Measurements from ENCODE around the gene SPTSSB. TPM values are rescaled to one million over a fixed set of nuclear protein-coding genes. Genes with fewer than 3 reads are reported as not detected.

Gene SPTSSB
- polyA plus RNA-seq, 3 donors = 2.0 to 5.2 (median 2.4) TPM

DNA sequence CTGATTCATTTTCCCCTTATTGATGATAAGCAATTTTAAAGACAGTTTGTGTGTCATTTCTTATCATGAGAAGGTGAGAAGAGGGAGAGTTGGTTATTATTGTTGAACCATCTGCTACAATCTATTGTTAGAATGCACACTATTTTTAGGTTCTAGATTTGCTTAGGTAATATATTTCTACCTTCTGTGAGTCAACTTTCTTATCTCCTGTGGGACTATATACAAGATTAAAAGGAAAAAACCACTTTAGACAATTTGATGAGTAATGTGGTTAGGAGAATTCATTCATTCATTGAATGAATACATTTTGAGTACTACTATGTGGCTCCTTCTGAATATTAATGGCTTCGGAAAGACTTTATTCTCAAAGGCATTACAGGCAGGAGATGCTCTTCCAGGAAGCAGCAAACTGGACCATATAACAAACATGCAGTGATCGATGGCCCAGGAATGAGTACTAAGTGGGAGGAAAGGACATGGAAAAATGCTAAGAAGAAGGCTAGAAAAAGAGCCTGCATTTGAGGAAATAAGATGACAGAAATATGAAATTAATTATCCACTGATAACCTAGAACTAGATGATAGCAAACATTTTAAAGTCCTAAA, 22.4 kb downstream of the SPTSSB start:
- no peak for DNase-seq (ENCODE audit: extremely low read depth in 1 of 11, low read depth in 9 of 11, low spot score in 4 of 11)

DNA sequence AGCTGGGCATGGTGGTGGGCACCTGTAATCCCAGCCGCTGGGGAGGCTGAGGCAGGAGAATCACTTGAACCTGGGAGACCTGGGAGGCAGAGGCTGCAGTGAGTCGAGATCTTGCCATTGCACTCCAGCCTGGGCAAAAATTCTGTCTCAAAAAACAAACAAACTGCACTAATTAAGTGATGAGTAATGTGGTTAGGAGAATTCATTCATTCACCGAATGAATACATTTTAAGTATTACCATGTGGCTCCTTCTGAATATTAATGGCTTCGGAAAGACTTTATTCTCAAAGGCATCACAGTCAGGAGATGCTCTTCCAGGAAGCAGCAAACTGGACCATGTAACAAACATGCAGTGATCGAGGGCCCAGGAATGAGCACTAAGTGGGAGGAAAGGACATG, 23.6 kb downstream of the SPTSSB start:
- no peak for DNase-seq (ENCODE audit: extremely low read depth in 1 of 11, low read depth in 9 of 11, low spot score in 4 of 11)

DNA sequence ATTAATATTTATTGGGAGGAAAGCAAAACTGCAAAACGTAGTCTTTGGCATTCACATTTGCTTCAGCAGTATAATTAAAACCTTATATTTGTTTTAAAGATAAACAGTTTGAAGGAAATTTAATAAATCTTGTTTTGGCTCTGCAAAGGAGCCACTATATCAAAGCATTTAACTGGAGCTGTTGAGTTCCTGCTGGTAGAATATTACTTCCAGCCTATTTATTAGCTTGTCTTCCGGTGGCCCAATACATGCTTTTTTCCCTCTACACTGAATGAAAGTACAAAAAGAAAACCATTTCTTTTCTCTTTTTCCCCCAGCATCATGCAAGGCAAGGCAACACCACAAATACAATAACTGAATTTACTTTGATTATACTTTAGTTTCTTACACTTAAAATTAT, 26.3 kb downstream of the SPTSSB start:
- no peak for DNase-seq (ENCODE audit: extremely low read depth in 1 of 11, low read depth in 9 of 11, low spot score in 4 of 11)

DNA sequence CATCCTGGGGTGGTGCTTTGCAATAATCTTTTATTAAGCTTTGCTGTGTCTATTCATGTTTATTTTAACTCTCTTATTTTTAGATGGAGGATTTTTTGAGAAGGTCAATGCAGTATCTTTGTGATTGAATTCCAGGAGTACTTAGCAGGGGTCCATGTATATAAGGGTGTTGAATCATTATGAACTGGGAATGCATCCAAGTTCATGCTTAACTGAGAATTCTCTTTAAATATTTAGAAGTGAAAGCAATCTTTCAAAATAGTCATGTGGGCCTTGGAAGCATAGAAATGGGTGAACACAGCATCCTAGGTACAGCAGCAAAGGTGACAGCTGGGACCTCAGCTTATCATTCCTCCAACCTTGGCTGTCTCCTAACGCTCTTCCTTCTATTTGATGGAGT, 27.3 kb downstream of the SPTSSB start:
- DNase-seq (ENCODE audit: extremely low read depth in 1 of 11, low read depth in 9 of 11, low spot score in 4 of 11) = no peak

DNA sequence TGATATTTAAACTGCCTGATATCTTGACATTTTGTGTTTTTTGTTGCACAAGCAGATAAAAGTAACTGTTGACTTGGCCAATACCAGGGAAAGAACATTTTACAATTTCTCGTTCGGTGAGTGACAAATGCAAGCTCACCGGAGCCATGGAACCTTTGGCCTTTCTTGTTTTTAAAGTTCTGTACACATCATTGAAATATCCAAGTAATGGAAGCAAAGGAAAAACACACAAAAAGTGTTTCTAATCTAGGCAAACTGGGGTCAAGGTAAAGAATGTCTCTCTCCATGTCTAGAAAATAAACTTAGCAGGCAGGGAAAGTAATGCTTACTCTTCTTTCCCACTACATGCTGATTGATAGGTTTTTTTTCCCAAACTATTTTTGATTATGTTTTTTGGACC, 27.8 kb downstream of the SPTSSB start:
- DNase-seq (ENCODE audit: extremely low read depth in 1 of 11, low read depth in 9 of 11, low spot score in 4 of 11) = no peak

DNA sequence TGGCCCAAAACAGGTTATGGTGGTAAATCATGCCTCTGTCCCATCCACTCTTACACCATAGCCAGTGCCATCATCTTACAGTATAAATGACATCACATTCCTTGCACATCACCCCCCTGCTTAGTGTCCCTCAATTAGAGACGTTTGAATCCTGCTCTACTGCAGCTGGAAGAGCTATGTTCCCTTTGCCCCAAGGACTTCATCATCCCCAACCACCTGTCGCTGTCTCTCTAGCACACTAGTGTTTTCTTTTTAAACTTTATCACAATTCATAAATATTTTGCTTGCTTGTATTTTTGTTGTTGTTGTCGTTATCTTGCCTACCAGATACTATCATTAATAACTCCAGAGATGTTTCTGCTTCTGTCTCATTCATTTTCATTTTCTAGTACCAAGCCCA, 28.7 kb downstream of the SPTSSB start:
- DNase-seq (ENCODE audit: extremely low read depth in 1 of 11, low read depth in 9 of 11, low spot score in 4 of 11) = no peak

DNA sequence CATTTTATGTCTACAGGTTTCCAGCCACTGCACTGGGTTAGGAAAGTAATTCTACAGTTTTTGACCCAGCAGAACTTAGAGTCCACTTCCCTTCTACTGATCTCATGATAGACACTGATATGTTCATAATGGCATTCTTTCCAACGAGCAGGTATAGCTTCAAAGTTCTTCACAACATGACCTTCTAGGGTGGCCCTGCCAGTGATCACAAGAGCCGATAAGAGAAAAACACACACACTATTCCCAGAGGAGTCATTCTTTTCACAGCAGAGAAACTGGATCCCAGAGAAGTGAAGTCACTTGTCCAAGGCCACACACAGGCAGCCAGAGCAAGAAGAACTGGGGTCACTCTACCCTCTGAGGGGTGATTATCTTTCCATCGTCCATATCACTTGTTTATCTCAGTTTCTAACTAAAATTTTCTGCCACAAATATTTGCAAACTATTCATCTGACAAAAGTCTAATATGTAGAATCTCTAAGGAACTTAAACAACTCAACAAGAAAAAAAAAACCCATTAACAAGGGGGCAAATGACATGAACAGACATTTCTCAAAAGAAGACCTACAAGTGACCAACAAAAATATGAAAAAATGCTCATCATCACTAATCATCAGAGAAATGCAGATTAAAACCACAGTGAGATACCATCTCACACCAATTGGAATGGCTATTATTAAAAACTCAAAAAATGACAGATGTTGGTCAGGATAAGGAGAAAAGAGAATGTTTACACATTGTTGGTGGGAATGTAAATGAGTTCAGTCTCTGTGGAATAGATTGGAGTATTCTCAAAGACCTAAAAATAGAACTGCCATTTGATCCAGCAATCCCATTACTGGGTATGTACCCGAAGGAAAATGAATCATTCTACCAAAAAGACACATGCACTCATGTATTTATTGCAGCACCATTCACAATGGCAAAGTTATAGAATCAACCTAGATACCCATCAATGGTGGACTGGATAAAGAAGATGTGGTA, 31.5 kb downstream of the SPTSSB start:
- DNase-seq (ENCODE audit: extremely low read depth in 1 of 11, low read depth in 9 of 11, low spot score in 4 of 11) = no peak

DNA sequence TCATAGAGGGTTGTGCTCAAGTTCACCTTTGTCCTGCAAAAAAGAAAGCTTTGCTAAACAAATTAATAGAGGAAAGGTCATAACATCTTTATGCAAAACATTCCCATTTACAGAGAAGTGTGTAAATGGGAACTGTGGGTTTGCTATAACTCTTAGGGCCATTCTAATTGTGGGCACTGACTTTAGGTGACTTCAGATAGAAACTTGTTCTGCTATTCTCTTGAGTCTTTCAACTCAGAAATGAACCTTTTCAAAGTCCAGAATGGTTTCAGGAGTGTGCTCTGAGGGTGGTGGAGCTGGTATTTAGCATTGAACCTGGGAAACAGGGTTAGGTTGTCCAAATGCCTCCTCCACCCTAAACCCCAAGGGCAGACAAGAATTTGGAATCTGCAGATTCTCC, 34.0 kb downstream of the SPTSSB start:
- no peak for DNase-seq (ENCODE audit: extremely low read depth in 1 of 11, low read depth in 9 of 11, low spot score in 4 of 11)

DNA sequence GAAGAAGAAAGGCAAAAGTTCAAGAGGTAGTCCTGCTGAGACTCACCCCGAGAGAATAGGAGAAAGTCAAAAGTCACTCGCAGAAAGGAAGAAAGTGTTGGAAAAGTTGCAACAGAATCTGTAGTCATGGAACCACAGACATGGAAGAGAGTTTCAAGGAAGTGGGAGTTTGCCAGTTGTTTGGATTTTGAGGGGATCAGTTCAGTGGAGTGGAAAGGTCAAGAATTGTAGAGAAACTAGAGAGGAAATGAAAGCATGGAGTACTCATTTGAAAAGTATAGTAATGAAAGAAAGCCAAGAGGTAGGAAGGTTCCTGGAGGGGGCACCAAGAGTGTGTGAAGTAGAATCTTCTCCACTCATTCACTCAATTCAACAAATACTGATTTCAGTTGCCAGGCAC, 34.7 kb downstream of the SPTSSB start:
- DNase-seq (ENCODE audit: extremely low read depth in 1 of 11, low read depth in 9 of 11, low spot score in 4 of 11) = no peak

DNA sequence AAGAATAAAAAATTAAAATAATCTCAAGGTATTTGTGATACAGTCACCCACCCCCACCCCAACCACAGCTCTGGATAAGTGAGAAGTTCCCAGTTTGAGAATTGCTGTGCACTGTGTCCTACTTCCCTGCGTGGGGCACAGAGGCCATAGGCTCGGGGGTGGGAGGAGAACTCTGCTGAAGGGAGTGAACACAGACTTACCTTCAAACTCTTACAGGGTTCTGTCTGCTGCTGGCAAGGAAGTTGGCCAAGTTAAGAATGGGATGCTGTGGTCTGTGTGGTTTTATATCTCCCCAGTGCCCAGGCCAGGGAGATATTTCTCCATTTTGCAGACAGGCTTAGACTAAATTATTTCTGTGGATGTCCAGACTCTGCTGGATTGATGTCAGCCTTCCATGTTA, 37.6 kb downstream of the SPTSSB start:
- DNase-seq (ENCODE audit: extremely low read depth in 1 of 11, low read depth in 9 of 11, low spot score in 4 of 11) = no peak

DNA sequence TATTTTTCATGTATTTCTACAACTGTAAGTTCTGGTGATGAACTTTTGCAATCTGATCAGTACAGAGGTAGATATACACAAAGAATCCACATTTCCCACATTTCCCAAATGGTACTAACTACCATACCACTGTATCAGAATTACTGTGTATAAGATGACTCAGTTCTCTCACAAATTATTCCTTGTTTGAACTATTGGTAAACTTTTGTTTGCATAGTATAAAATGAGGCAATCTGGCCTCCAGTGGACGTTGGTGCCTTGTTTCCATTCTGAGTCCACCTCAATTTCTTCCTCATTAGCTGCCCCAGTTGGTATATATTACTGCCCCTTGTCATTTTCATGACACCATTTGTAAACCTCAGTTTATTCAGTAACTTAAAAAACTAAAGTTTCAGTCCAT, 38.5 kb downstream of the SPTSSB start:
- no peak for DNase-seq (ENCODE audit: extremely low read depth in 1 of 11, low read depth in 9 of 11, low spot score in 4 of 11)

DNA sequence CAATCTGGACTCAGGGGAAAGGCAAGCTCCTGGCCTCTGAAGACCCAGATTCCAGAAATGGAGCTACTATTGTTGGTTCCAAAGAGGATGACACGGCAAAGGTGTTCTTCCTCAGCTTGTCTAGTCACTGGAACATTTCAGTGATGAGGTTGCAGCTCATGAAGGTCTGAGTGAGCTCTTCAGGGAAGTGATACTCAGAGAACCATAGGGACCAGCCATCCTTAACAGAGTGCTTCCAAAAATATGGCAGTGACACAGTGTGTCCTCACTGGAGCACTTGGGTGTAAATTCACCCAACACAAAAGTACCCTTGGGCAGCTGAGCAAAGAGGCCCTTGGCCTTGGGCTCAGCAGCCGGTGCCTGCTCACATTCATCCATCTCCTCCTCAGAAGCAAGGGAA, 46.3 kb downstream of the SPTSSB start:
- DNase-seq (ENCODE audit: extremely low read depth in 1 of 11, low read depth in 9 of 11, low spot score in 4 of 11) = no peak

DNA sequence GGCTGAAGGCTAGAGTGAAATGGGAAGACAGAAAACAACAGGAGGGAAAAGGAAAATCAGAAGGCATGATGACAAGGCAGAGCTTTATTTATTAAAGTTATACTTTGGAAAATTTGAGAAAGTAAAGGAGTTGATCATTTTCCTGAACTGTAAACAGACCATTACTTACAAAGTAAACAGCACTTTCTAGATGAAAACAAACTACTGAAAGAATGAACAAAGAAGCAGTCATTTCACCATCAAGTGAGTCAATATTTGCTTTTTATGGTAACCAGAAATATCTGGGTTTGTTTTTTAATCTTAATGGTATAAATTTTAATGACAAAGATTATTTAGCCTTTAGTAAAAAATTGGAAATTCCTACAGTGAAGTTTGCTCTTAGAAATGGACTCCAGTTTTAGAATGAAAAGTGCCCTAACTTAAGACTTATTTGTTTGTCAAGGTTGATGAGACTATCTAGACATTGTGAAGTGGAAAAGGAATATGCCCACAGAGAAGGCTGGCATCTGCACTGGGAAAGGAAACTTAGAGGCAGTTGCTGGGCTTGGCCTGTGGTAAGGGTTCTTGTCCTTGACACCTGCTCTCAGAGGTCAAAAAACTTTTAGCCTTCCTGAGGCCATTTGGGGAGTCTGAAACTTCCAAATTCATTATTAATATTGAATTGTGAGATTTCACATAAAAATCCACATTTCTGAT, 47.2 kb downstream of the SPTSSB start:
- DNase-seq (ENCODE audit: extremely low read depth in 1 of 11, low read depth in 9 of 11, low spot score in 4 of 11) = no peak

DNA sequence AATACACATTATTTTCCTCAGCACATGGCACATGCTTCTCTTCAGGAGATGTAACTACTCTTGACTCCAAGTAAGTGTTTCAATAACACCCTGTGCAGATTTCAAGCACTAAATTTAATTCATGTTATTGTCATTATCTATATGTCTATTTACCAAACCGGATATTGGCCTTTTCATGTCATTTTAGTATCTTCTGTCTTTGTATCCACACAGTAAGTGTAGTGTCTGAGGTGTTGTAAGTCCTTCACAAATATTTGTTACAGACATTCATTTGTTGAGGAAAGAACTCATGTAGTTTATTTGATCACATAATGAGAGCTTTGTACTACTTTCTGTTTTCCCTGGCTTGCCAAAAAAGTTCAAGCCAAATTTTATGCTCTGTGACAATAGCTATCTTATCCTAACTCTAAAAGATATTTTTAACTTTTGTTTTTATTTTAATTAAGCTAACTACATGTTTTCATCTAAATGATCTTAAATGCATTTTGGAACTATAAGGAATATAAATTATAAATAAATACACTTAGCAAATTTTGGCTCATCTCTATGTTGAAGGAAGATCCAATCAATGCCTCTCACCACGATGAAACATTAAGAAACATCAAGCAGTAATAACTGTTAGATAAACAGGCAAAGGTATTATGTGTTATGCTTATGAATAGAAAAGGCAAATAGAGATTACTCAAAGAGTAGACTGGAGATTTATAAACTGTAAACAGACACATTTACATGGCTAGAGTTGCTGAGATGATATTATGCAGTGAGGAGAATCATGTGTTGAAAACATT, 48.3 kb downstream of the SPTSSB start:
- DNase-seq (ENCODE audit: extremely low read depth in 1 of 11, low read depth in 9 of 11, low spot score in 4 of 11) = no peak

DNA sequence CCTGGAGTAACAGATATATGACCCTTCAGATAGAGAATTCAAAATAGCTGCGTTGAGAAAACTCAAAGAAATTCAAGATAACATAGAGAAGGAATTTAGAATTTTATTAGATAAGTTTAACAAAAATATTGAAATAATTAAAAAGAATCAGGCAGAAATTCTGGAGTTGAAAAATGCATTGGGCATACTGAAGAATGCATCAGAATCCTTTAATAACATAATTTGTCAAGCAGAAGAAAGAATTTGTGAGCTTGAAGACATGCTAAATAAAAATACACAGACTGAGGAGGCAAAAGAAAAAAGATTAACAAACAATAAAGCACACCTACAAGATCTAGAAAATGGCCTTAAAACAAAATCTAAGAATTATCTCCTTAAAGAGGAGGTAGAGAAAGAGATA, 50.5 kb downstream of the SPTSSB start:
- no peak for DNase-seq (ENCODE audit: extremely low read depth in 1 of 11, low read depth in 9 of 11, low spot score in 4 of 11)

DNA sequence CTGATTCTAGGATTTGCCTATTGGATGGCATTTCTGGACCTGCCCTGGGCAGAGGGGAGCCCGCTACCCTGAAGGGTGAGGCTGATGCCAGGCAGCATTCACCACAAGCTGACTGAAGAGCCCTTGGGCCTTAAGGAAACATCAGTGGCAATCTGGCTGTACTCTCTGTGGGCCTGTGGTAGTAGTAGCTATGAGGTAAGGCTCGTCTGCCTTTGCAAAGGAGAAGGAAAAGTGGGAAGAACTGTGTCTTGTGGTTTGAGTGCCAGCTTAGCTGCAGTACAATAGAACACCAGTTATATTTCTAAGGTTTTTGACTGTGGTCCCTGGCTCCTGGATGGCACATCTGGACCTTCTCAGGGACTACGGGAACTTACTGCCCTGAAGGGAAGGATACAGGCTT, 51.5 kb downstream of the SPTSSB start:
- no peak for DNase-seq (ENCODE audit: extremely low read depth in 1 of 11, low read depth in 9 of 11, low spot score in 4 of 11)

DNA sequence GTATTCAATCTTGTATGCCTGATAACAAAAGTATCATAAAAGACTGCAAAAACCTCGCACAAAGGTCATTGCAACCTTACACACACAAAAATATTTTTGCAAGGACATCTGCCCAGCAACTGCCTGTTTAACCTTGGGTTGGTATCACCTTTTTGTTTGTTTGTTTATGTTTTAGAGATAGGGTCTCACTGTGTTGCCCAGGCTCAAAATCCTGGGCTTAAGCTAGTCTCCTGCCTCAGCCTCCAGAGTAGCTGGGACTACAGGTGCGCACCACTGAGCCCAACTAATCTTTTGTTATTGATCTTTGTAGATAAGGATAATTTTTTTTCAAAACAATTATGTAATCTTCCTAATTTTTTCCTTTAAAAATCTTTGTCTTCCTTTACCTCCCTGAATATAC, 54.2 kb downstream of the SPTSSB start:
- DNase-seq (ENCODE audit: extremely low read depth in 1 of 11, low read depth in 9 of 11, low spot score in 4 of 11) = no peak

DNA sequence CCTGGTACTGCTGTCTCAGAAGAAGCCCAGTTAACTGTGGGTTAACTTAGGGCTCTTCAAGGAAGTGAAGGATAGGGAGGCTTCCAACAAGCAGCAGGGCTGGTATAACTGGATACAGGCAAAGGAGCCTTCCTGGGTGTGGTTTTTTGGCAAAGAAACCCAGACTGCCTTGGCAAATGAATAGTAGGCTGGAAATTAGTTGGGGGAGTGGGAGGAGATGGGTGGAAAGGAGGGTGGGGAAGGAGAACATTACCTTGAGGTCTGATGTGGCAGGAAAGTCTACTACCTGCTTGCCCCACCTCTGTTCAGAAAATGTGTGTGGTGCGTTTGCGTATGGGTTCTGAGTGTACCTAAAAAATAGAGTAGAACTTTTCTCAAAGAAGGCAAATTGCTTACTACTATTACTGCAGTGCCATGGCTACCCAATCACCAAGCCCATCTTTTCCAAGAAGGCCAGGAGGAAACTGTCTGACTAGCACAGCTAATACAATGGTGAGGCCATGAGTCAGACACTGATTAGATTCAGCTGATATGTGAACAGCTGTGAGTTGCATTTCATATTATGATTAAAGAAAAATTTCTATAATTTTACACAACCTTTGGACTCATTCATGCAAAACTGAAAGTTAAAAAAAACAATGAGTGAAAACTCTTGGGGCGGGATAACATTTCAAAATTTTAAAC, 55.2 kb downstream of the SPTSSB start:
- DNase-seq (ENCODE audit: extremely low read depth in 1 of 11, low read depth in 9 of 11, low spot score in 4 of 11) = no peak

Measured in renal cortex interstitium (tissue), 11 donors.